ENCODE measurements around the gene TSC2. TPM values are rescaled to one million over a fixed set of nuclear protein-coding genes. Genes with fewer than 3 reads are reported as not detected.
A peak's percentile ranks its signal among the peaks of the same experiment; 100 is the strongest.

The TSC2 gene
- total RNA-seq, 2 donors from 2014 or later = 86.3 to 168 TPM

DNA sequence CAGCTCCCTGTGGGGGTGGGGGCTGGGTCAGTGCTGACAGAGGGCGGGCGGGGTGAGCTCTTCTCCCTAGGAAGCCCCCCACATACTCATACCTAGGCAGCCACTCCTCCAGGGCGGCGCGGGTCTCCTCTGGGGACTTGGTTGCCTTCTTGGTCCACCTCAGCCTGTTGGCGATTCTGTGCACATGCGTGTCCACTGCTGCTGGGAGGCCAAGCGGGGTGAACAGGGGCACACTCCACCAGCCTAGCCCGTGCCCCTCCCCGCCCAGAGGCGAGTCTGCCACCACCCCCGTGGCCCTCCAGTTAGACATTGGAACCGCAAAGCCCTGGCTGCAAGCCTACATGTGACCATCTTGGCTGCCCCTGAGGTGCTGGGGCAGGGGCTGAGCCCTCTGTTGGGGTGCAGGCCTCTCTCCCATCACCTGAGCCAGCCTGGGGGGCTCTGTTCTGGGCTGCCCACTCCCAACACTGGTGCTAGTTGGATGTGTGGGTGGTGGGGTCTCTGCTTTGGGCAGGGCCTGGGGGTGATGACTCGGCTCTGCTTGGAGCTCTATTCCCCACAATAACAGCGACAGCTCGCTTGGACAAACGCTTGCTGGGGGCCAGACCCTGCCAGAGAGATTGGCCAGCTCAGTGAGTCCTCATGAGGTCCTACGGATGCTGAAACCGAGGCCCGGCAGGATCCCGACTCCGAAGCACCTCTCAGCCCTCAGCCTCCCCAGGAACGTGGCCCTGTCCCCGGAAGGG lies 7.6 kb upstream of the TSC2 start:
- TF ChIP-seq POLR2AphosphoS5 (IDR thresholded peaks at IDR 0.05) = no peak
- no peak for TF ChIP-seq POLR2A (IDR thresholded peaks at IDR 0.05)
- TF ChIP-seq, protein P1, sequence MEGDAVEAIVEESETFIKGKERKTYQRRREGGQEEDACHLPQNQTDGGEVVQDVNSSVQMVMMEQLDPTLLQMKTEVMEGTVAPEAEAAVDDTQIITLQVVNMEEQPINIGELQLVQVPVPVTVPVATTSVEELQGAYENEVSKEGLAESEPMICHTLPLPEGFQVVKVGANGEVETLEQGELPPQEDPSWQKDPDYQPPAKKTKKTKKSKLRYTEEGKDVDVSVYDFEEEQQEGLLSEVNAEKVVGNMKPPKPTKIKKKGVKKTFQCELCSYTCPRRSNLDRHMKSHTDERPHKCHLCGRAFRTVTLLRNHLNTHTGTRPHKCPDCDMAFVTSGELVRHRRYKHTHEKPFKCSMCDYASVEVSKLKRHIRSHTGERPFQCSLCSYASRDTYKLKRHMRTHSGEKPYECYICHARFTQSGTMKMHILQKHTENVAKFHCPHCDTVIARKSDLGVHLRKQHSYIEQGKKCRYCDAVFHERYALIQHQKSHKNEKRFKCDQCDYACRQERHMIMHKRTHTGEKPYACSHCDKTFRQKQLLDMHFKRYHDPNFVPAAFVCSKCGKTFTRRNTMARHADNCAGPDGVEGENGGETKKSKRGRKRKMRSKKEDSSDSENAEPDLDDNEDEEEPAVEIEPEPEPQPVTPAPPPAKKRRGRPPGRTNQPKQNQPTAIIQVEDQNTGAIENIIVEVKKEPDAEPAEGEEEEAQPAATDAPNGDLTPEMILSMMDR (IDR thresholded peaks at IDR 0.05) = no peak
- no peaks in the 10 kb centered on the region for H3K27me3 ChIP-seq (replicated peaks; ENCODE audit: insufficient read depth)
- H3K36me3 ChIP-seq = no peaks in the 10 kb centered on the region
- peak overlapping the region; percentile 66 to 86 for H3K27ac ChIP-seq
- no peak for DNase-seq (ENCODE audit: low spot score)
- intact Hi-C loops (cut with DNase I) = no loop called here
- no peaks in the 10 kb centered on the region for H3K9me3 ChIP-seq
- no peak overlapping the region for H3K4me3 ChIP-seq
- peaks cover 35% of the 10 kb centered on the region for H3K4me1 ChIP-seq (replicated peaks)
- 77% methylated on average over 16 of the region's 24 CpGs for WGBS

DNA sequence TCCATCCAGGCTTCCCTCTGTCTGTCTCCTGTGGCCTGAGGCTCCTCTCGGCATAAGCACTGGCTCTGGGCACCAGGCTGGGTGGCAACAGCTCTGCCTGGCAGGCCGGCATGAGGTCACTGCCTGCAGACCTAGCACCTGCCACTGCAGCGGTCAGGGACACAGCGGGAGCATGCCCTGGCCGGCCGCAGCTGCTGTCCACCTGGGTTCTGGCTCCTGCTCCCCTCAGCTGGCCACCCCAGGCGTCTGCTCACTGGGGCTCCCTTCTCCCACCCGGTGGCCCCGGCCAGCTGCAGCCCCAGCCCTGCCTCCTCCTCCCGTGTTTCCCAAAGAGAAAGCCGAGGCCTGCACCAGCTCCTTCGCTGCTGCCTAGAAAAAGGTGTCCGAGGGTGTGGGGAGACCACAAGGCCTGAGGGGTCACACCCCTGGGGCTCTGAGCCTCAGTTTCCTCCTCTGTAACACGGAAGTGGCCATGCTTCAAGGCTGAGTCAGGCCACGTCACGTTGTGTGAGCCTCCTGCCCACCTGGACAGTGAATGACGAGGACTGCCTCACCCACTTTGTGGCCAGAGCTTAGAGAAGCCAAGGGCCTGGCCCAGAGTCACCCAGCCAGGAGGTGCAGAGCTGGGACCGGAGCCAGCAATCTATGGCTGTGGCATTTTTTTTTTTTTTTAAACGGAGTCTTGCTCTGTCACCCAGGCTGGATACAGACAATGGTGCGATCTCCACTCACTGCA lies 6.8 kb upstream of the TSC2 start:
- no peaks in the 10 kb centered on the region for H3K36me3 ChIP-seq
- H3K4me3 ChIP-seq = no peak overlapping the region
- WGBS = 79% methylated on average over 19 of the region's 20 CpGs
- TF ChIP-seq POLR2A (IDR thresholded peaks at IDR 0.05) (no peak), POLR2AphosphoS5 (IDR thresholded peaks at IDR 0.05) (no peak)
- TF ChIP-seq, protein P1 (IDR thresholded peaks at IDR 0.05) = no peak
- H3K27ac ChIP-seq = peak overlapping the region; percentile 66 to 86
- H3K27me3 ChIP-seq (replicated peaks; ENCODE audit: insufficient read depth) = no peaks in the 10 kb centered on the region
- no peaks in the 10 kb centered on the region for H3K9me3 ChIP-seq
- no peak for DNase-seq (ENCODE audit: low spot score)
- H3K4me1 ChIP-seq (replicated peaks) = peaks cover 27% of the 10 kb centered on the region
- intact Hi-C loops (cut with DNase I) = no loop called here

DNA sequence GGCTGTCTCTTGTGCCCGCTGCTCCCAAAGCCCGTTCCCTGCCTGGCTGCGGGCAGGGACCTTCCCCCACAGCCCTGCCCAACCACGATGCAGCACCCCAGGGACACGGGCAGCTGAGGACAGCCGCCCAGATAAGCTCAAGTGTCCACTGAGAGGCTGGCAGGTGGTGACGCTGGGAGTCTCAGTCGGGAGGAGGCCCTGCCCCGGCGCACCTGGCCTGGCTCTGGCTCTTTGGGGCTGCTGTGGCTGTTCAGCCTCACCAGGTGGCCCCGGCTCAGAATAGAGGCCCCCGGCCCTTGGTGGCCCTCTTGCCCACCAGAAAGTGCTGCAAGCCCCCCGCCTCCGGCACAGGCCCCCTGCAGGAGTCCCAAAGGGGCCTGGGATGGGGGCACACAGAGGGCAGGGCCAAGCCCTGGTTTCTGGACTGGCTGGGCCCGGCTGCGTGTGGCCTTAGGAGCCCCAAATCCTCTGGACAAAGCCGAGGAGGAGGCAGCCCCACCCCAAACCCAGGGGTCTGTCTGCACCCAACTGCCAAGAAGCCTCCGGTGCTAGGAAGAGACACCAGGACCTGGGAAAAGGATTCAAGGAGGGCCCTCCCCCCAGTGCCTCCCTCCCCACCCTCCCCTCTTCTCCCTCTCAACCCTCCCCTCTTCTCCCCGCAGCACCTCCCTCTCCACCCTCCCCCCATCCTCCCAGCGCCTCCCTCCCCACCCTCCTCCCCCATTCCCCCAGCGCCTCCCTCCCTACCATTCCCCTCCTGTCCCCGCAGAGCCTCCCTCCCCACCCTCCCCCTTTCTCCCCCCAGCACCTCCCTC lies 5.4 kb upstream of the TSC2 start:
- H3K9me3 ChIP-seq = no peaks in the 10 kb centered on the region
- WGBS = 66% methylated on average over 16 of the region's 22 CpGs
- H3K4me1 ChIP-seq (replicated peaks) = peaks cover 22% of the 10 kb centered on the region
- DNase-seq (ENCODE audit: low spot score) = no peak
- H3K27me3 ChIP-seq (replicated peaks; ENCODE audit: insufficient read depth) = no peaks in the 10 kb centered on the region
- no peak overlapping the region for H3K4me3 ChIP-seq
- TF ChIP-seq, protein P1 (IDR thresholded peaks at IDR 0.05) = no peak
- TF ChIP-seq POLR2AphosphoS5 (IDR thresholded peaks at IDR 0.05) (no peak), POLR2A (IDR thresholded peaks at IDR 0.05) (no peak)
- H3K27ac ChIP-seq = peak overlapping the region in 1 of 2 donors; percentile 5
- intact Hi-C loops (cut with DNase I) = no loop called here
- no peaks in the 10 kb centered on the region for H3K36me3 ChIP-seq

DNA sequence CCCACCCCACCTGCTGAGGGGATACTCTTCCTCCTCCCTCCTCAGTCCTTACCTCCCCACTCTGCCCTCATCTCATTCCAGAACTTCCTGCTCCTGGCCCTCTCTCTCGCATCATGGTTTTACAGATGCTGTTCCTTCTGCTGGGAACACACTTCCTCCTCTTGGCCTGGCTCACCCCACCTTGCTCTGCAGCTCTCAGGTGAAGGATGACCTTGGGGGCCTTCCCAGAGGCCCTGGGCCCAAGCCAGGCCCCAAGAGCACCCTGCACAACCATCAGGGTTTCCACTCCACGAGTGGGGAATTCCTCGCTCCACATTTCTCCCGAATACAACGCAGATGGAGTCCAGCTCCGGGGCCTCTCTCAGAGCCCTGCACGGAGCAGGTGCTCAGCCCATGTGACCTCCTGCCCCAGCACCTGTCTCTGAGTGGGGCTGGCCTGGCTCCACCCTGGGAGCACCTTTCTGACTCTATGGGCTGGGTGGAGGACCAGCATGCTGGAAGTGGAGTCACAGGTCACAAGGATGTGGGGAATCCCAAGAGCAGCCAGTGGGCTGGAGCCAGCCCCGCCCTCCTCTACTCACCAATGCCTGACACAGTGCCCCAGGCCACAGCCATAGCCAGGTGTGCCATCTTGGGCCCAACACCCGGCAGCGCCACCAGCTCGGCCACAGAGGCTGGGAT lies 4.7 kb upstream of the TSC2 start:
- no peak for TF ChIP-seq POLR2AphosphoS5 (IDR thresholded peaks at IDR 0.05)
- no peak for TF ChIP-seq POLR2A (IDR thresholded peaks at IDR 0.05)
- TF ChIP-seq, protein P1 (IDR thresholded peaks at IDR 0.05) = no peak
- intact Hi-C loops (cut with DNase I) = no loop called here
- Histone ChIP-seq H3K4me3 (no peak overlapping the region), H3K36me3 (no peaks in the 10 kb centered on the region), H3K27ac (no peak overlapping the region), H3K4me1 (replicated peaks) (peaks cover 22% of the 10 kb centered on the region), H3K9me3 (no peaks in the 10 kb centered on the region), H3K27me3 (replicated peaks; ENCODE audit: insufficient read depth) (no peaks in the 10 kb centered on the region)
- WGBS = 85% methylated on average over 11 of the region's 11 CpGs
- DNase-seq (ENCODE audit: low spot score) = no peak
